AG09319 (cell line): ENCODE results near the gene GPR108.
"Not testable (repeated sequence)": the region's sequence is repeated elsewhere in the genome, so short reads cannot be mapped to it uniquely, and the experiment has no call there.

Experiments used
- DNase-seq: peaks from one replicate; pipeline ENCODE4 v3.0.0-alpha.2; 2010; ENCODE audit warnings: low read depth; ENCODE audit errors: extremely low read depth
- CTCF ChIP-seq: IDR thresholded peaks from 2 replicates; pipeline ENCODE4 v1.5.1; 2011; ENCODE audit warnings: low read depth, mild to moderate bottlenecking, inconsistent platforms, low read length, moderate library complexity

Gene GPR108

GRCh38 chr19:6711605-6712004 is 25.8 kb downstream of the GPR108 start:
- DNase-seq = no peak
- TF ChIP-seq CTCF = no peak

GRCh38 chr19:6711078-6711361 is 26.4 kb downstream of the GPR108 start:
- no peak for TF ChIP-seq CTCF

GRCh38 chr19:6710273-6711077 is 26.9 kb downstream of the GPR108 start:
- no peak for TF ChIP-seq CTCF
- no peak for DNase-seq

More at GRCh38 chr19:6711078-6711361, 26.4 kb downstream of the GPR108 start:
- DNase-seq = no peak

GRCh38 chr19:6709549-6709948 is 27.8 kb downstream of the GPR108 start:
- TF ChIP-seq CTCF = no peak
- no peak for DNase-seq

GRCh38 chr19:6708913-6709312 is 28.5 kb downstream of the GPR108 start:
- DNase-seq = not testable (repeated sequence)

- DNase-seq = no peak
- TF ChIP-seq CTCF = no peak
Measured at GRCh38 chr19:6708346-6708745, 29.0 kb downstream of the GPR108 start.

GRCh38 chr19:6707658-6708018 is 29.7 kb downstream of the GPR108 start:
- DNase-seq = no peak
- no peak for TF ChIP-seq CTCF

GRCh38 chr19:6707011-6707657 is 30.2 kb downstream of the GPR108 start:
- TF ChIP-seq CTCF = no peak
- no peak for DNase-seq
